Testis (tissue), 2 donors: ENCODE measurements around the gene NFIA.

Experiments used
- CTCF ChIP-seq, 3 experiments: fragments of 450-650 bp in 2 of 3; fragments of 200-600 bp in 1 of 3; sonication (generic) in 1 of 3; IDR thresholded peaks; one replicate each; pipeline ENCODE4 v1.5.1; 2016 to 2019; ENCODE audit warnings: antibody characterized with exemption in 3 of 3, mild to moderate bottlenecking in 2 of 3, moderate library complexity in 1 of 3
- POLR2A ChIP-seq: fragments of 450-650 bp; IDR thresholded peaks from one replicate; pipeline ENCODE4 v1.6.1; 2017; ENCODE audit warnings: antibody characterized with exemption, mild to moderate bottlenecking, moderate library complexity

- TF ChIP-seq CTCF (IDR thresholded peaks at IDR 0.05): no peak
- TF ChIP-seq POLR2A: no peak
Observed at GRCh38 chr1:61237147-61237546, 154.8 kb downstream of the NFIA start.
